Hematopoietic multipotent progenitor cell treated with erythropoietin and hydrocortisone succinate and interleukin-3 and kit ligand, for 6 days (in vitro differentiated cells): ENCODE measurements around the gene RPL32.
"Not testable (repeated sequence)": the region's sequence is repeated elsewhere in the genome, so short reads cannot be mapped to it uniquely, and the experiment has no call there.

Experiments
- DNase-seq: peaks from one replicate; pipeline ENCODE4 v3.0.0-alpha.2; 2015

Gene RPL32

GRCh38 chr3:12807066-12807465, 34.3 kb downstream of the RPL32 start:
- DNase-seq, result no peak

- DNase-seq, result no peak
Observed at GRCh38 chr3:12803371-12803770, 38.0 kb downstream of the RPL32 start.

- peak; percentile 35 for DNase-seq
Observed at GRCh38 chr3:12799525-12800440, 41.6 kb downstream of the RPL32 start.

GRCh38 chr3:12798559-12799179, 42.7 kb downstream of the RPL32 start:
- no peak for DNase-seq

GRCh38 chr3:12797892-12798558, 43.3 kb downstream of the RPL32 start:
- DNase-seq, result no peak

GRCh38 chr3:12797124-12797891, 44.1 kb downstream of the RPL32 start:
- DNase-seq, result no peak

GRCh38 chr3:12796171-12797123, 44.9 kb downstream of the RPL32 start, which contains the start of gene CAND2:
TSS of gene CAND2 (plus strand) at chr3:12796680. CDS start at chr3:12796721, 41 bp downstream.
- peak; percentile 66 for DNase-seq

GRCh38 chr3:12793701-12794100, 47.7 kb downstream of the RPL32 start:
- no peak for DNase-seq

GRCh38 chr3:12791430-12791829, 49.9 kb downstream of the RPL32 start:
- DNase-seq, result no peak

- not testable (repeated sequence) for DNase-seq
Observed at GRCh38 chr3:12787967-12788690, 53.2 kb downstream of the RPL32 start.

- DNase-seq, result peak; percentile 73
Observed at GRCh38 chr3:12787346-12787745, 54.0 kb downstream of the RPL32 start.

- DNase-seq, result no peak
Observed at GRCh38 chr3:12785096-12785495, 56.3 kb downstream of the RPL32 start.
